ENCODE measurements around the gene CDK10.

The CDK10 gene

GRCh38 chr16:89716493-89716892 lies 30.0 kb downstream of the CDK10 start:
- DNase-seq (ENCODE audit: low spot score): no peak

DNA sequence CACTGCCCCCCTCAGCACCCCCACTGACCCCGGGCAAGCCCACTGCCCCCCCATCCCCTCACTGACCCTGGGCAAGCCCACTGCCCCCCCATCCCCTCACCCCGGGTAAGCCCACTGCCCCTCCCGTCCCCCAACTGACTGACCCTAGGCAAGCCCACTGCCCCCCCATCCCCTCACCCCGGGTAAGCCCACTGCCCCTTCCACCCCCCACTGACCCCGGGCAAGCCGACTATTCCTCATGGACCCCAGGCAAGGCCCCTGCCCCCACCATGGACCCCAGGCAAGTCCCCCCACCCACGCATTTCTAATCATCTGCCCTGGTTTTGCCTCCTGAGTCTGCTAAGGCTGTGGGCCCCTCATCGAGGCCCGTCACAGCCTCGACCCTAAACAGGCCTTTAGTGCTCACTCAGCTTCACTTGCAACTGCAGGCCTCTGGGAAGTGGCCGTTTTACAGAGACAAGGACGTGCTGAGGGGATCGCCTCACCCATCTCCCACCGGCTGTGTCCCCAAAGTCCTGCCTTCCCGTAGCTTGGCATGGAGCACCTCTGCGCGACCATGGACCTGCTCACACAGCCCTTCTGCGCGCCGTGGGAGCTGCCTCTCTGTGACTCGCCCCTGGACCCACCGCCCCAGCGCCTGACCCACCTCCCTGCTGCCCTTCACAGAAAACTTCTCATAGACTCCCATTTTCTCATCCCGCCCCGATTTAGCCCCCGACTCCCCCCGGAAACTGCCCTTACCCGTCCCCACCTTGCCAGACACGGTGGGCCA lies 30.6 kb downstream of the CDK10 start:
- no peak for DNase-seq (ENCODE audit: low spot score)

- DNase-seq (ENCODE audit: low spot score): no peak
Observed at GRCh38 chr16:89717688-89718505, 31.4 kb downstream of the CDK10 start.

GRCh38 chr16:89720551-89720812 lies 34.0 kb downstream of the CDK10 start:
- DNase-seq (ENCODE audit: low spot score): no peak

GRCh38 chr16:89720813-89721545 lies 34.5 kb downstream of the CDK10 start, which contains the start of the genes VPS9D1 and ZNF276:
Gene VPS9D1, minus strand, starts transcription at chr16:89720898. Its CDS starts 37 bp downstream, at chr16:89720861.
Gene ZNF276, plus strand, starts transcription at chr16:89721537. Its CDS starts 104 bp downstream, at chr16:89721641.
- DNase-seq (ENCODE audit: low spot score): peak; percentile 92

- peak; percentile 63 for DNase-seq (ENCODE audit: low spot score)
Observed at GRCh38 chr16:89721546-89722391, 35.3 kb downstream of the CDK10 start.

DNA sequence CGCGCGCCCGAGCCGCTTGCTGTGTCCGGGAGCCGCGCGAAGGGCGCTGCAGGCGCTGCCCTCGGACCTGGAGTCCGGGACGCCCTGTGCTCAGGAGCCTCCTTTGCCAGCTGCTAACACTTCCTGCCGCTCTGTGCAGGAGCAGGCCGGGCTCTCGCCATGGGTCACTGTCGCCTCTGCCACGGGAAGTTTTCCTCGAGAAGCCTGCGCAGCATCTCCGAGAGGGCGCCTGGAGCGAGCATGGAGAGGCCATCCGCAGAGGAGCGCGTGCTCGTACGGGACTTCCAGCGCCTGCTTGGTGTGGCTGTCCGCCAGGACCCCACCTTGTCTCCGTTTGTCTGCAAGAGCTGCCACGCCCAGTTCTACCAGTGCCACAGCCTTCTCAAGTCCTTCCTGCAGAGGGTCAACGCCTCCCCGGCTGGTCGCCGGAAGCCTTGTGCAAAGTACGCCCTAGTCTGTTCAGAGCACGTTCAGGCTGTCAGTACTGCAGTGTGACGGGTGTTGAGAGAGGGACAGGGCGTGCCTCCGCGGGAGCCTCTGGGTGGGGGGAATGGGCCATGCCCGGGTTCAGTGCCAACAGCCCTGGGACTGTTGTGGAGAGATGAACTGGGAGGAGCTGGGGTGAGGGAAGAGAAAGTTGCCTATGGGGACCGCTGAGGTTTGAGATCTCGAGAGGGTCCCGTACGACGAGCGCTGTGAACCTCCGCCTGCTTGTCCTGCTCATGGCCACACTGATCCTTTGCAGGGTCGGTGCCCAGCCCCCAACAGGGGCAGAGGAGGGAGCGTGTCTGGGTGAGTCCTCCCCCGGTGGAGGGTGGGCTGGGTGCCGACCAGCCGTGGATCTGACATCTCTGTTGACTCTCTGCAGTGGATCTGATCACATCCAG lies 36.1 kb downstream of the CDK10 start:
- peak; percentile 20 for DNase-seq (ENCODE audit: low spot score)

GRCh38 chr16:89723279-89724250 lies 37.1 kb downstream of the CDK10 start:
- peak; percentile 18 for DNase-seq (ENCODE audit: low spot score)

GRCh38 chr16:89727406-89728120 lies 41.1 kb downstream of the CDK10 start:
- DNase-seq (ENCODE audit: low spot score): no peak

DNA sequence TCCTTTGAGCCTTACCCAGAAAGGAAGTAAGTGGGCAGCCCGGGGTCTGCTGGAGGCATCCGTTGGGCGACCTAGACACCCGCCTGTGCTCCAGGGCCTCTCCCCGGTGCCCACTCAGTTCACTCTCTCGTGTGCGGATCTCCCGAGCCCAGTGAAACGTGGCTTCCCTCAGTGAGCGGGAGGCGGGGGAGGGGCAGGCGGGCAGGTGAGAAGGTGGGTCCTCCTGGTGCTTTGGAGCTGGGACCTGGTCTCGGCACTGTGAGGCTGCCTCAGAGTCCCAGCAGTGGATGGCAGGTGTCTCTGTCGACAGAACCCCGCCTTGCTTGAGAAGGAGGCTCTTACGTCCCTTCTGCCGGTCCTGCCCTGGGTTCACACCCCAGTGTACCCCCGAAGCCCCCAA lies 42.8 kb downstream of the CDK10 start:
- no peak for DNase-seq (ENCODE audit: low spot score)

DNA sequence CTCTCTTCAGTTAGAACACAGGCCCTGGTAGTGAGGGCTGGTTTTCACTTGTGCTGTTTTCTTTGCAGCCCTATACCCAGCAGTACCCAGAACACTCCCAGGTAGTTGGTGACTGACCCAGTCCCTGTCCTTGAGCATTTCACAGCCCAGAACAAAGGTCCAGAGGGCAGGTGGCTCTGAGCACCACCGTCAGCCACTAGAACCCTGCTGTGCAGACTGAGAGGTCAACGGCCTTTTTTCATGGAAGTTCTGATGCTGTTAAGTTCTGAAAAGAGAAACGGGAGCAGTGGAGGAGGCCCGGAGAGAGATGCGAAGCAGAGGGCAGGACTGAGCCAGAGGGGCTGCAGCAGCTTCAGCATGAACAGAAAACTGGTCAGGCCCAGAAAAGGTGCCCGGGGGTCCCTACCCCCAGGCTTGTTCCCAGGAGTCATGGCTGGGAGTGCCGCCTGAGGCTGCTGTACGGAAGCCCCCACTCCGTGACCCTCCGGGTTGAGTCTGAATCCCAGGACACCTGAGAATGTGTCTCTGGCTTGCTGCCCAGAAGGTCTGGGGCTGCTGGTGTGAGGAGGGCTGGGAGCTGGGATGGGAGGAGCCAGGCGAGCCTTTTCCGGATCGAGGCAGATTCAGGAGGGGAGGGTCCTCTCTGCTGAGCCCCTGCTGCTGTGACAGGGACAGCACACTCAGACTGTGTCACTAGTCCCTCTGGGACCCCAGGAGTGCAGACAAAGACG lies 43.5 kb downstream of the CDK10 start:
- DNase-seq (ENCODE audit: low spot score): no peak

DNA sequence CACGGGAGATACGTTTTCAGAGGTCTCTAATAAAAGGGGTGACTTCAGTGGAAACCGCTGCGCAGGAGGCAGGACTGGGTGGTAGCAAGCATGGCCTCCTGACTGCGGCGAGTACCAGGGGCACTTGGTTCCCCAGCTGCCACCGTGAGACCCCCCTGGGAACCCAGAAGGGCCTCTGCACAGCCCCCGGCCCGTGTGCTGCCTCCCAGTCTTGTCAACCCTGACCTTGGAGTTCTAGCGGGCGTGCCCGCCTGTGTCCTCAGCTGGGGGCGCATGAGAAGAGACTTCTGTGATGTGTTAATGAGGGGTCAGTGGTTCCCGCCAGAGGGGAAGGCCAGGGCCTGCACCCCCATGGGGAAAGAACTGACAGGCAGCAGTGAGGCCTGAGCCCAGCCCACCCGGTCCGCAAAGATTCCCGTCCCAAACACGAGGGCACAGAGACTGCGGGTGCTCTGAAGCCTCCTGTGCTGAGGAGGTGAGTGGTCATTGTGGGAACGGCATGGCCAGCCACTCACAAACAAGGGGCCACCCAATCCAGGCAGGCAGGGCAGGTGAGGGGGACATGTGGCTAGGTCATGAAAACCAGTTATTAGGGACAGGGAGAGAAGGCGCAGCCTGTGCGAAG lies 44.2 kb downstream of the CDK10 start:
- no peak for DNase-seq (ENCODE audit: low spot score)

DNA sequence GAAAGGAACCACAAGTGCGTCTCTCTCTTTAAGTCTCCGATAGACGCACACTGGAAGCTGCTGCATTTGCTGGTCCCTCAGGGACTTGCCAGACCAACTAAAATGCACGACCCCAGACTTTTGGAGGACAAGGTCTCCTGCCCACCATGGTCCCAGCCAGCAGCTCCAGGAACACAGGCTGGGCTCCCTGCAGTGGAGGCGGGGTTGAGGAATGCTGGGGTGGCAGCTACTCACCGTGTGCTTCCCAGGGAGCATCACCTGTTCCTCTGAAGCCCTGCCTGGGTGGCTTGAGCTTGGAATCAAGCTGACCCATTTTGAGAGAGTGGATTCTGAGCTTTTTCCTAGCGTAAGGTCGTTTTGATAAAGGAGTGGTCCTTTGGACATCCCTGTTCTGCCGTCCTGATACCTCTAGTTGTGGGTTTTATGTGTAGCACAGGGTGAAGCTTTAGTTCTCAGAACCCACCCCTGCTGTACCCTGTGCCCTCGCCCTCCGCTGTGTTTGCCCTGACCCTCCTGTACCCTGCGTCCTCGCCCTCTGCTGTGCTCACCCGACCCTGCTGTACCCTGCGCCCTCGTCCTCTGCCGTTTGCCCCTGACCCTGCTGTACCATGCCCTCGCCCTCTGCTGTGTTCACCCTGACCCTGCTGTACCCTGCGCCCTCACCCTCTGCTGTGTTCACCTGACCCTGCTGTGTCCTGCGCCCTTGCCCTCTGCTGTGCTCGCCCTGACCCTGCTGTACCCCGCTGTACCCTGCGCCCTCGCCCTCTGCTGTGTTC lies 45.8 kb downstream of the CDK10 start:
- DNase-seq (ENCODE audit: low spot score): no peak

DNA sequence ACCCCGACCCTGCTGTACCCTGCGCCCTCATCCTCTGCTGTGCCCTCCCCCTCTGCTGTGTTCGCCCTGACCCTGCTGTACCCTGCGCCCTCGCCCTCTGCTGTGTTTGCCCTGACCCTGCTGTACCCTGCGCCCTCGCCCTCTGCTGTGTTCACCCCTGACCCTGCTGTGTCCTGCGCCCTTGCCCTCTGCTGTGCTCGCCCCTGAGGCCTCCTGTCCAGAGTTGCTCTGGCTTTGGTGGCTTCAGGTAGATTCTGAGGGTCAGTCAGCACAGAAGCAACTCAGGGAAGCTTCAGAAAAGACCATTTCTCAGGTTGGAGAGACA lies 46.4 kb downstream of the CDK10 start:
- DNase-seq (ENCODE audit: low spot score): no peak

- DNase-seq (ENCODE audit: low spot score): no peak
Observed at GRCh38 chr16:89733322-89733721, 46.8 kb downstream of the CDK10 start.

- no peak for DNase-seq (ENCODE audit: low spot score)
Observed at GRCh38 chr16:89733792-89734191, 47.3 kb downstream of the CDK10 start.

GRCh38 chr16:89736554-89736953 lies 50.1 kb downstream of the CDK10 start:
- DNase-seq (ENCODE audit: low spot score): no peak
